HG03442 (cell line): Measurements from ENCODE around the gene MEPE.

Experiments
- ATAC-seq: cut with Tn5 transposase; IDR thresholded peaks from one replicate; pipeline ENCODE4 v1.9.1; 2021; ENCODE audit warnings: mild to moderate bottlenecking, moderate library complexity; ENCODE audit not compliant: unreplicated experiment

The MEPE gene

DNA sequence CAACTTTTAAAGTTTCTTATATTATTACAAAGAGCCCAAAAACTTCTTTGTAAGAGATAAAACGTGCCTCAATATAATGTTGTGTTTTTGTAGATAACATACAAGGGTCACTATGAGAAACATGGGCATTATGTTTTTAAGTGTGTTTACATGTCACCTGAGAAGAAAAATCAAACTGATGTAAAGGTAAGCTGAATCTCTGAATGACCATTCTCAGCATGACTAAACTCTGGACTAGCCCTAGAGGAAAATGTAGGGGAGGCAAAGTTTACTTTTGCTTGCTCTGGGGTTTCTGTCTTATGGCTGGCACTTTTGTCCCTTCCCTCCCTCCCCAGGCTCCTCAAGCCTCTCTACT lies 6.8 kb downstream of the MEPE start:
- ATAC-seq = no peak

- ATAC-seq = no peak
Observed at GRCh38 chr4:87840149-87840548, 7.4 kb downstream of the MEPE start.

- ATAC-seq = no peak
Observed at GRCh38 chr4:87843936-87844335, 11.2 kb downstream of the MEPE start.

DNA sequence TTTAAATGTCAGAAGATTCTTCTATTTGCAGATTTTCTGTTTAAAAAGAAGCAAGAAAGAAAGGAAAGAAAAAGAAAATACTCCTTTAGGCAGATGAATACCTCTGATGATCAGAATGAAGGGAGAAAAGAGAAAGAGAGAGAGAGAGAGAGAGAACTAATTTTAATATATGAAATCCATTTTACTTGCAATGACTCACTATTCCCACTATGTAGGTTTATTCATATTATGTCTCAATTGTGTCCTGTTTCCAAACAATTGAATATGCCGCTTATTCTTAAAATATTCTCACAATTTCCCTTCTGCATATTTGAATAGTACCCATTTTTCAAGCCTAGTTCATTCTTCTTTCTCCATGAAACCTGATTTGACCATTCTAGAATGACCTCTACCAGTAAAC lies 11.7 kb downstream of the MEPE start:
- no peak for ATAC-seq

DNA sequence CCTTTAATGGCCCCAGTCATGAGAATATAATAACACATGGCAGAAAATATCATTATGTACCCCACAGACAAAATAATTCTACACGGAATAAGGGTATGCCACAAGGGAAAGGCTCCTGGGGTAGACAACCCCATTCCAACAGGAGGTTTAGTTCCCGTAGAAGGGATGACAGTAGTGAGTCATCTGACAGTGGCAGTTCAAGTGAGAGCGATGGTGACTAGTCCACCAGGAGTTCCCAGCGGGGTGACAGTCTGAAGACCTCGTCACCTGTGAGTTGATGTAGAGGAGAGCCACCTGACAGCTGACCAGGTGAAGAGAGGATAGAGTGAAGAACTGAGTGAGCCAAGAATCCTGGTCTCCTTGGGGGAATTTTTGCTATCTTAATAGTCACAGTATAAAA lies 13.5 kb downstream of the MEPE start:
- no peak for ATAC-seq

DNA sequence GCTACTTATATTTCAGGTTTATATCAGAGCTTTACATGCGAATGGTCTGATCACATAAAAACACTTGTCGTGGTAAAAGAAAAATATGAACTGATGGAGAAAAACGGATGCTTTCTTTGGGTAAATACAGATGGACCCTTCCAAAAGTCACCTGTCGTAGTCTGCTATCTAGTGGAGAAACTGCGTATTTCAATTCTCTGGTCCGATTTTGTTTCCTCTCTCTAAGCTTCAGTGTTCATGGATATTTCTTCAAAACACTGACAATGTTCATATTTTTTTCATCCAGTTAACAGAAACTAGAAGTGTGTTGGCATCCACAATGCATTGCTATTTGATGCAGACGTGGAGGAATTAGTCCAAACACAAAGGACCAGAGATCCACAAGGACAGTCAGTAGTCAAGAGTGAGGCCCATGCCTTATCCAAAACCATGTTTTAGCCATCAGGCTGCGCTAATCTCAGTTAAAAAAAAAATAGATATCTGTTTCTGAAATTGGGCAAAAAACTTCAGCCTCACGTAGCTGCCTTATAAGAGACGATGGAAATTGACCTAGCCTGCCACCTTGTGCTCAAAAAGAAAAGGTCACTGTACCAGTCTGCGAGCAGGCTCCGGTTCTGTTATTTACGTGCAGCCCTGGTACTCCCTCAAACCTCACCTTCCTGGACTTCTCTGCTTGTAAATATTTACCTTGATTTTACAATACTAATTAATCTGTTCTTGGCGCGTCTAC lies 16.0 kb downstream of the MEPE start:
- peak; percentile 87 for ATAC-seq

GRCh38 chr4:87849612-87850011 lies 16.8 kb downstream of the MEPE start:
- ATAC-seq = no peak

DNA sequence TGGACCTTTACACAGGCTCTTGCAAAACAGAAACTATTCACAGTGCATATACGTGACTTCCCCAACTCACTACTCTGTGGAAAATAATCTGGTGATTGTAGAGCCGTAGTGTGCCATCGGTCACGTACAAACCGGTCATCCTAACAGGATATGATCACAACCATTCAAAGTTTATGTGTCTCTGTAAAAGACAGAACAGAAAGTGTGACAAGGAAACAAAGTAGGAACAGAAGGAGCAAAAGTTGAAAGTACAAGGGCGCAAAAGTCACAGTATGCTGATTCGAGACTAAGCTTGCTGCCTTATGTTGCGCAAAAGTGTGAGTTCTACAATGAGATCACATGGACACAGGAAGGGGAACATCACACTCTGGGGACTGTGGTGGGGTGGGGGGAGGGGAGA lies 18.6 kb downstream of the MEPE start:
- ATAC-seq = no peak

GRCh38 chr4:87851953-87852352 lies 19.2 kb downstream of the MEPE start:
- ATAC-seq = no peak

- ATAC-seq = no peak
Observed at GRCh38 chr4:87853108-87853507, 20.3 kb downstream of the MEPE start.

DNA sequence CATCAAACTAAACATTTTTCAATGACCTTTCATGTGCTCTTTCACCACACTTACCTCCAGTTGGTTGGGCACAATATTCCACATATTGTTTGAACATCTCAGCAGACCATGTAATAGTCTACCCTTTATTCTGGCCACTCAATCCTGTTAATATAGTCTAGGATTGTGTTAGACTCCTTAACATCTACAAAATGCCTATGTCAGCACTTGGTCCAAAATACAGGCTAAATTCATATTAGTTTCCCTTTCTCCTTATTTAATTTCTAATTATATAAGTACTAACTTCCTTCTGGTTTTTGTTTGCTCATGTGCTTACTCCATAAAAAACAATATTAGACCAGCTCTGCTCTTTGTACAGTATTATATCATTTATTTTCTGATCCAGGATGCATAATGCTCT lies 21.1 kb downstream of the MEPE start:
- no peak for ATAC-seq

GRCh38 chr4:87855559-87855958 lies 22.8 kb downstream of the MEPE start:
- no peak for ATAC-seq

DNA sequence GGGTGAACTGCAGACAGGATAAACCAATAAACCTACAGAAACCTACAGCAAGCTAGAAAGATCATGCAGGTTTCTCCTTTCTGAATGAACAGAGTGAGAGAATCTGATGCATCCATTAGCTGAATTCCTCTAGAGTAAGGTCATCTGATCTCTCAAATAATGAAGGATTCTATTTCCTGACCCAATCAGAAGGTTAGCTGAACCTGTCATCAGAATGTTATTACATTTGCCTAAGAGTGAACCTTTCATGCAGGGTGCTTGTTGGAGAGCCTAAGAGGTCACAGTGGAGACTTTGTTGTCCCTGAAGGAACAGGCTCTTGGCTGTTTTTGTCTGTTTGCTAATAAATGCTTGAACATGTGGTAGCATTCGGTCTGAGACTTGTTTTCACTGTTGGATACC lies 24.0 kb downstream of the MEPE start:
- no peak for ATAC-seq

DNA sequence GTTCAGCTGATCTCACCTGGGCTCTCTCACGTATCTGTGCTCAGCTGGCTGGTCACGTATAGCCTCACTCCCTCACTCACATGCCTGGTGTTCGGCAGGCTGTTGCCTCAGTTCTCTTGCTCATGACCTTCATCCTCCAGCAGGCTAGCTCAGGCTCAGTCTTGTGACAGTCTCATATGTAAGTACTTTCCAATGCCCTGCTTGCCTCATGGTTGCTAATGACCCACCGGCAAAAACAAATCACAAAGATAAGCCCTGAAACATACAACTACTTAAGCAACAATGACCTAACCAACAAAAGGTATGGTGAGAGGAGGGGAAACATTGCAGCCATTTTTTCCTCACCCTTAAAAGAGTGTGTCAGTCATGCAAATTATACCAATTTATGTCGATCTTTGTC lies 25.0 kb downstream of the MEPE start:
- ATAC-seq = no peak

GRCh38 chr4:87862236-87862635 lies 29.5 kb downstream of the MEPE start:
- ATAC-seq = no peak

DNA sequence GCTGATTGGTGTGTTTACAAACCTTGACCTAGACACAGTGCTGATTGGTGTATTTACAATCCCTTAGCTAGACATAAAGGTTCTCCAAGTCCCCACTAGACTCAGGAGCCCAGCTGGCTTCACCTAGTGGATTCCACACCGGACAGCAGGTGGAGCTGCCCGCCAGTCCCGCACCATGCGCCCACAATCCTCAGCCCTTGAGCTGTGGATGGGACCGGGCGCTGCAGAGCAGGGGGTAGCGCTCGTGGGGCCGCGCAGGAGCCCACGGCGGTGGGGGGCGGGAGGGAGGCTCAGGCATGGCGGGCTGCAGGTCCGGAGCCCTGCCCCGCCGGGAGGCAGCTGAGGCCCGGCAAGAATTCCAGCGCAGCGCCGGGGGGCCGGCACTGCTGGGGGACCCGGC lies 30.7 kb downstream of the MEPE start:
- ATAC-seq = no peak

DNA sequence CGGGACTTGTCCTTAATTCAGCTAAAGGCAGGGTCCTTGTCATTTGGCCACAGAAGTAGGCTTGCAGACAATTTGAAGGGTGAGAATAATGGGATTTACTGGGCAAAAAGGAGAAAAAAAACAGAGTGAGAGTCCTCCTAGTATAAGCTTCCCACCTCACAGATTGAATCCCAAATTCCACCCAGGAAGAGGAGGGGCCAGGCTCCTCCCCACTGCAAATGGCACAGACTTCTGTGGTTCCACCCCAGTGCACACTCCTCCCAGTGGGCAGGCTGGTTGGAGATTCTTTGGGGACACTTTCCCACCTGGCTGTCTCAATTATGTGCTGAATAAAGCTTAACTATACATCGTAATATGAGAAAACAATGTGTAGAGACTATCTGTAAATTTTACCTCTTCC lies 31.6 kb downstream of the MEPE start:
- no peak for ATAC-seq

- ATAC-seq = no peak
Observed at GRCh38 chr4:87865288-87865687, 32.5 kb downstream of the MEPE start.

- no peak for ATAC-seq
Observed at GRCh38 chr4:87865960-87866598, 33.3 kb downstream of the MEPE start.

- ATAC-seq = no peak
Observed at GRCh38 chr4:87868522-87868921, 35.8 kb downstream of the MEPE start.

- no peak for ATAC-seq
Observed at GRCh38 chr4:87872028-87872427, 39.3 kb downstream of the MEPE start.

- ATAC-seq = no peak
Observed at GRCh38 chr4:87875191-87875590, 42.4 kb downstream of the MEPE start.

- no peak for ATAC-seq
Observed at GRCh38 chr4:87880106-87880505, 47.3 kb downstream of the MEPE start.
